SU-DHL-6 (cell line): ENCODE results near the gene IFNL3.

ENCODE experiments used
- CTCF ChIP-seq: fragments of 200-600 bp; sonication (generic); IDR thresholded peaks from one replicate; pipeline ENCODE4 v1.5.1; 2017; ENCODE audit warnings: antibody characterized with exemption, mild to moderate bottlenecking, low read length, moderate library complexity; ENCODE audit not compliant: insufficient read depth, poor library complexity, severe bottlenecking
- EZH2phosphoT487 ChIP-seq: fragments of 200-600 bp; sonication (generic), shearing (Covaris generic); conservative IDR thresholded peaks from 2 replicates; pipeline ENCODE4 v1.6.1; 2018; ENCODE audit warnings: mild to moderate bottlenecking, antibody characterized with exemption, low read length, moderate library complexity, mixed read lengths

DNA sequence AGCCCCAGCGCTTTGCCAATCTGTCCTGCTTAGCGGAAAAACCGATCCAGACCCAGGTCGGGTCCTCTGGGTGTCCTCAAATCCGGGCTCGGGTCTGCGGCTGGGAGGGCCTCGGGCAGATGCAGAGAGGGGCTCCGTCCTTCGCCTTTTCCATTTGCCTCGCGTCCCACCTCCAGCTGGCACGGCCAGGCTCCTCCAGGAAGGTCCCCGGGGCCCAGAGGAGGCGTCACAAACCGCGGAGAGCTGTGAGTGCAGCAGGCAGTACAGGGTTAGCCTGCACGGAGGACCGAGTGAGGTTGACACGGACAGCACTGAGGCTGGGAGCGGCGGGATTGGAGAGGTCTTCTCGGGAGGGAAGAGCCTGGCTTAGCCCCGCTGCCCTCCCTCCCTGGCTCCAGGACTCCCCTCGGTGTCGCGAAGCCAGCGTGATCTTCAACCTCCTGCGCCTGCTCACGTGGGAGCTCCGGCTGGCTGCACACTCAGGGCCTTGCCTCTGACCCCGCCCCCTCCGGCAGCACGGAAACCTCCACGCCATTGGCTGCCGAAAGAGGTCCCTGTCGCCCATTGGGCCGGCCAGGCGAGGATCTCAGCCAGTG lies 20.6 kb upstream of the IFNL3 start:
- TF ChIP-seq CTCF (no peak), EZH2phosphoT487 (no peak)
